ENCODE results near the gene MTX2.

The MTX2 gene

GRCh38 chr2:176383100-176383499 lies 113.9 kb downstream of the MTX2 start:
- no peak for DNase-seq

GRCh38 chr2:176383836-176384442 lies 114.7 kb downstream of the MTX2 start:
- no peak for DNase-seq

DNA sequence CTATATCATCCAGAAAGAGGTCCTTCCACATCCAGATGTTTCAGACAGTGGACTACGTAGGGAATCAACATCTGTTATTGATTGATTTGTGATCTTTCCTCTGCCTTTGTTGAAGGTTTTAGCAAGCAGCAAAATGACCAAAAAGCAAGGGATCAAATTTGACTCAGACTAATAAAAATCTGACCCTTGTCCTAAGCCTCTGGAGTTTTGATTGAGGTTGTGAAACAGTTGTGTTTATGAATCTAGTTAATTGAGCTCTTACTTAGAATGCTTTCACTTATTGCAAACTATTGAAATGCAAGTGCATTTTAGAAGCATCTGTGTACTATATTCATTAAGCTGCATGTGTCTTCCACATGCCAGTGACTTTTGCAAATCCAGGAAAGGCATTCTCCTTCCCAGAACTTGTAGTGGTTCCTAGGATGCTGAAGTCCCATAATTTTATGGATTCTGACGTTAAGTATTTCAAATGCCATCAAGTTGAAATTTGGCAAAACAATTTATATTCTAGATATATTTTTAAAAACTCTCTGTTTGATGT lies 116.0 kb downstream of the MTX2 start:
- no peak for DNase-seq

DNA sequence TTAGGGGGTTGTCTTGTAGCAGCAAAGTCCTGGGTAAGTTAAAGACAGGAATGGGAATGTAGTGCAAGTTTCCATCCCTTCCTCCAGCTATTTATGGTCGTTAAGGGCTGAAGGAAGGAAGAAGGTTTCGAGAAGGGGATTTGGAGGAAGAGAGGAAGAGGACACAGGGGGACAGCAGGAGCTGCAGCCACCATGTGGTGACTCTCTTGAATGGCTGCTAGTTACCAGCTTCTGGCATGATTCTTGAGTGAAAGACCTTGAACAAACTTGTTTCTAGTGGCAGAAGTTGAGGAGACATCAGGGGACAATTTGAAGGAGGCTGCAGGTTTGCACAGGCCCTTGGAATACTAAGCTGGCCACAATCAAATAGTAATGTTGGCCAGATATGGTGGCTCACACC lies 116.6 kb downstream of the MTX2 start:
- DNase-seq: no peak
